GM19099 (cell line): ENCODE measurements around the gene CNST.

ENCODE experiments used
- POLR2A ChIP-seq: IDR thresholded peaks from 3 replicates; pipeline ENCODE4 v1.6.1; 2011; ENCODE audit warnings: low read depth; ENCODE audit not compliant: insufficient read length; ENCODE audit errors: extremely low read depth

CNST gene

DNA sequence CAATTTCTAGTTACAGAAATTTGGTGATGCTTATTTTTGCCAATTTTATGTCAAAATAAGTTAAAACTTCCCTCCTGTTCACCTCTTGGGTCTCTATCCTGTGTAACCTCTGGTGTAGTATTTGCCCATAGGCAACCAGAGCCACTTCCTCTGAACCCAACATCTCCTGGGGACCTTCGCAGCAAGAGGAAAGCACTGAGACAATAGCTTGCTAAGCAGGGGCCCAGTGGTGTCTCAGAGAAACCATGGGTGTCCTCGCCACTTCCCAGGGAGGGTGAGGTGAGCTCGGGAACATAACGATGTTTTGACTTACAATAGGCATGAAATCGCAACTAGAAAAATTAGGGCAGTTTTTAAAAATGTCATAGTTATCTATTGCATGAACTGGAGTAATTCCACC lies 101.5 kb downstream of the CNST start:
- TF ChIP-seq POLR2A, result no peak

DNA sequence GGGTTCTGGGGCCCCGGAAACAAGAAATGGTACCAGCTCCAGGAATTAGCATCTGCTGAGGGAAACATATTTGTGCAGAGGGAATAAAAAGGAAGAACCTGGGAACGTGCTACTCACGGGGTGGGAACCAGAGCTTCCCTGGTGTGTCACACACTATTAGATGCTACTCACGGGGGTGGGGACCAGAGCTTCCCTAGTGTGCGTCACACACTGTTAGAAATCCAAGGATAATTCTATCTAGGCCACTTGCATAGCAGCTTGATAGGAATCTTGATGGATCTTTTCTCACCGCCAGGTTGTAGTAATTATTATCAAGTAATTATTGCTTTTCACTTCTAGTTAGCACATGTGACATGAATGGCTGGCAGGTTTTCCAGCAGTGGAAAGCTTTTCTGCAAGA lies 103.4 kb downstream of the CNST start:
- no peak for TF ChIP-seq POLR2A

DNA sequence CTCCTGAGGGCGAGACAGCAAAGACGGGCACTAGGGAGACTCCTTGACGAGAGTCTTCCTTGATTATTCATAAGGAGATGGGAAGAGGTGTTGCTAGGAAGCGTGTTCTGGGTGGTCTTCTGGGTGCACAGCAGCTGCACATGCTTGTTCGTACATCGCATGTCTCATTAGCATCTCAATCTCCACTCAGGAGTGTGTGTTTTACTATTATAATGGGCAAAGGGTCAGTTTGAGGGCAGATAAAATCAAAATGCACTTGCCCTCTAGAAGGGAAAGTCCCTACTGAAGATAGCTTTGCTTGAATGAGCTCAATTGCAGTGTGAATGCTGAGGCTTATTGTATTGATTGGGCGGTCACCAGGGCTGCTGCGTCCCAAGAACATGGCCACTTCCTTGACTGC lies 107.8 kb downstream of the CNST start:
- no peak for TF ChIP-seq POLR2A

DNA sequence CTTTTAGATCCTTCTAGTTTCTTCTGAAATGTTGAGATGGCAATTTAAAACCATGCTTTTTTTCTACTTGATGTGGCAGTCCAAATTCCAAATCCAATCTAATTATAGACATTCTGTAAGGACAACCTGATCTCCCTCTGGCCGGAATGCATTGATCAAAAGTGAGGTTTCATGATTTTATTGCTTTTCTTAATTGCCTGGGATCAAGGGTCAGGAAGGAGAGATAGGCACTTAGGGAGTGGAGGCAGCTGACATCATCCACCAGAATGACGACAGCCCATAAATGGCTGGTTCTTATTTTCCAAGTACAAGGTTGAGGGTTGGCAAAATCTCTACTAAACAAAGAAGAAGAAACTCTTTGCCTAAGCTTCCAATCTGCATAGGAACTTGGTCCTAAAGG lies 111.6 kb downstream of the CNST start:
- no peak for TF ChIP-seq POLR2A

DNA sequence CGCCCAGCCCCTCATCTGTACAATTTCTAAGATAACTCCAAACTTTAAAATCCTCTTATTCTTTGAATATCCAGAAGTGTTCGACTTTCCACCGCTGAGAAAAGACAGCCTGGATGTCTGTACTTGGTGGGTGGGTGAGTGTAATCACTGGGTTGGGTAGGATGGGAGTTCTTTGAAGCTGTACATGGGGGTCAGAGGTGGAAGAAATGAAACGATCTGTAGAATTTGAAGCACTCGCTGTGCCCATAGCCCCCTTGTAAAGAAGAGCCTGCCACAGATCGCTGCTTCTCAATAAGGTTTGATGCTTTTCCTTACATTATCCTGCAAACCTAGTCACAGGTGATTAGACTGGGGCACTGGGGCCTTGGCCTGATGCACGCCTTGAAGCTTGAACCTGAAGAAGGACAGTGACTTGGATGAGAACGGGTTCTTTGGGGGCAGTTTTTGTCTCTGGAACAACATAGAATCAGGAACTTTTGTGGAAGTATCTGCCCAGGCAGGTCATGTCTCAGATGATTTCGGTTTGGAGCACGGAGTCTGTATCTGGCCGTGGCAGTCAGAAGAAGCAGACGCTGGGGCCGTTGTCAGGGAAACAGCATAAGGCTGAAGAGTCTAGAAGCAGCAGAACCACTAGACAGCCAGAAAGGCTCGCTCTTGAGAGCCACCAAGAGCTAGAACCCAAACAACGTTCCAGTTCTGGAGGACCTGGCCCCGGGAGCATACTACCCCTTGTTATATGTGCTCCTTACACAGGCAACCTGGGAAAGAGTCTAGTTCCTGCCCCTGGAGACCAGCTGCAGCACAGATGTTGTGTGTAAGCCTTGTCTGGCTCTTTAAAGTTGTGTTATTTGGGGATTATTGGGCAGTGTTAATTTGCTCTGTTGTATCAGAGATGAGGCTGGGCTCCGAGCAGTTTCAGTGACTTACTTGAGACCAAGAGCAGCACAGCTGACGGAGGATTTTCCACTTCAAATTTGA lies 112.8 kb downstream of the CNST start:
- no peak for TF ChIP-seq POLR2A

DNA sequence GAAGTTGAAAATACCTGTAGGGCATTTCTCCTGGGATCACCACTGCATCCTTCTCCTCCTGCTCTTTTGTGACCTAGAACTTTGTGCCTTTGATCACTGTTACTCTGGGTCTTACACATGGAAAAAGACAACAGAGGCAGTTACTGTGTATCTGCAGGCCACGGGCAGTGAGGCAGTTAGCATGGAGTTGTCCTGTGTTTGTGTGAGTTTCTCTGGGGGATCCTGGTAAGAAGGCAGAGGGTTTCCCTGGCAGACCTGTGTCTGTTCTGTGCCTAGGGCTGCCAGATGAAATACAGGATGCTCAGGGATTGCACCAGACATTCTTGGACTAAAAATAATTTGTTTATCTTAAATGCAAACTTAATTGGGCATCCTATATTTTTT lies 113.5 kb downstream of the CNST start:
- TF ChIP-seq POLR2A, result no peak

DNA sequence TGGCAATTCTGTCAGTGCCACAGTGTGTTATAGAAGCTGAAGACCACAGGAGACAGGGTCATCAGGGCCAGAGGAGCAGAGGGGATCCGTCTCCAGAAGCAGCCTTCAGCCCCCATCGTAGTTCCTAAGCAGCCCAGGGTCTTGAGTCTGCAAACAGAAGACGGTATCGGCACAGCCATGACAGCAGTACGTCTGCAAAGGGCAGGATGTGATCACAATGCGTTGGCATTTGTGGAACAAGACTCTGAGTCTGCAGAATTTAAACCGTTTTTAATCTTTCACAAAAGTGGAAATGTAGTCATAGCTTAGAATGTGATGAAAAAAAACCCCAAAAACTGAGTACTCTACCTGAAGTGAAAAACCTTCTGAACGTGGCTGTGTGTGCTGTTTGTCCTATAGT lies 113.9 kb downstream of the CNST start:
- no peak for TF ChIP-seq POLR2A

DNA sequence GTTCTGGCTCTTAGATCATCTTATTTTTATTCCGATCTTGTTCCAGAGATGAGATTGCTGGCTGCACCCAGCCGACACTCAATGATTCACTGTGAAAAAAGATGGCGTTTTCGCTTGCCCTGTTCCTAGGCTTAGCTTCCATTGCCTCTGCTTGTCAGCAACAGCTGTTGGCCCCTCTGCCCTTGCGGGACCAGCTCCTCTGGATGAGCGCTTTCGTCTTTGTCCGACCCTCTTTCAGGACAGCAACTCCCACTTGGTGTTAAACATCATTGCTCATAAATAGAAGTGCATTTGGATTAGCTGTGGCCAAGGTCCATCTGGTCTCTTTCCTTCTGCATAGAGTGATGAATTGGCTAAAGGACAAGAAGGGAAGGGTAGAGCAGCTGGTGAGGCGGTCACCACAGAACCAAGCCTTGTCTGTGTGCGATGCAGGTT lies 114.5 kb downstream of the CNST start:
- TF ChIP-seq POLR2A, result no peak

DNA sequence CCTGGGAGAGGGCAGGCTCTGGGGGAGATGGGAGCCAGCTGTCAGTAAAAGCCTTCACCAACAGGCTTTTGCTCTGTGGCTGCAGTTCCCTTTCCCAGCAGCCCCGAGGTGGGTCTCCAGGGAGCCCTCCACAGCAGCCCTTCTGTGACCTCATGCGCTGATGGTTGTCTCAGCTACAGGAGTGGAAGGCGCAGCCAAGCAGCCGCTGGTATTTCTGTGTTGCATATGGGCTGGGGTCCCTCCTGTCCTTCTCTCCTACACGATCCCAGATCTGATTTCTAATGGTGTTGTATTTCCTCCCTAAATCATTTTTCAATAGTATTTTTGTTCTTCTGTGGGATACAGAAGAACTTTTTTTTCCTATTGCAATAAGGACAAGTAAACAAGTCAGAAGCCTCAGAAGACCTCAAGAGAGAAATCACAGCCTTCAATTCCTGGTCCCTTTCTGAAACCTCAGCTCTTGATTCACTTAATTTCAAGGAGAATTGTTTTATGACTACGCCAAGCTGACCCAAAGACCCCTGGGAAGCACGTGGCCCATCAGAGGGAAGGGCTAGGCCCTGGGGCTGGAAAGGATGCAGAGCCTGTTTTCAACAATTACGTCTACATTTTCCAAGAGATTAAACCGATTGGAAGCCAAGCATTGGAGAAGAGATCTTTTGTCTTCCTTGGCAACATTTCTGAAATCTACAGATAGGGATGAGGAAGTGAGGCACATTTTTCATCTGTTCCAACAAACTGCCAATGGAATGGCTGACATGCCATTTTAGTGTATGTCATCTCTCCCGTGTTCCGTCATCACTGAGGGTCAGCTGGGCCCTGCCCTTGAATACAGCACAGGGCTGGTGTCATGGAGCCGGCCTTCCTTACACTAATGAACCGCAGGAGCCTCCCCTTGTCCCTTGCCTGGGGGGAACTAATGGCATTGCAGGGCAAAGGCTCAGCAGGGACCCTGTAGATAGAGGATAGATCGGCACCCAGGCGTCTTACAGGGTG lies 115.9 kb downstream of the CNST start:
- no peak for TF ChIP-seq POLR2A

DNA sequence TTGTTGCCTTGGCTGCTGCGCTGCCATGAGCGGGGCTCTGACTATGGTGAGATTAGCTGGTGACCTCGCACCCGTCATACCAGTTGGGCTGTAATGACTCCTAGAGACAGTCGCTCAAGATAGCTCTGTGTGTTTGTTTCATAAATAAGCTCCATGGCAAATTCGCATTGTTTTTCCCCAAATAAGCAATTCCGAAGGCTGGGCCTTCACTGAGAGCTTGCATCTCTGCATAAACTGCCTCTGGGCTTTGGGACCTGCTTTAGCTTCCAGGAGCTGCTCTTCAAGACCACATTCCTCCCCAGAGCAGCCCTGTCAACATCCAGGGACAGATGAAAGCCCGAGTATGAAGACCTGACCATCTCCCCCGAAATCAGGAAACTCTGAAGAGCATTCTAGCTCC lies 117.3 kb downstream of the CNST start:
- TF ChIP-seq POLR2A, result no peak

DNA sequence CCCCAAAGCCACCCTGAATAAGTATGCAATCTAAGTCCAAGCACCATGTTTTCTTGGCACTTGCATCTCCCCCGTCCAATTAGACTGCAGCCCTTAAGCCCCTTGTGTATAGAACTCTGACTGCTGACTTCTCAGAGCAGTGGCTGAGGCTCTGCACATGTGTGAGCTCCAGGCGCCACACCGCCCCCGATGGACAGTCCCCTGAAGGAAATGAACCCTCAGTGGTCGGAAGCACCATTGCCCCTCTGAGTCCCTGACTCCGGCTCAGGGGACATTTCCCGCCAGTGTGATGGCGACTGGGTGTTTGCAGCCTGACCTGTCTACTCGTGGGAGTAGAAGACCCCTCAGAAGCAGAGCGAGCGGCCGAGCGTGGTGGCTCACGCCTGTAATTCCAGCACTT lies 120.7 kb downstream of the CNST start:
- no peak for TF ChIP-seq POLR2A

DNA sequence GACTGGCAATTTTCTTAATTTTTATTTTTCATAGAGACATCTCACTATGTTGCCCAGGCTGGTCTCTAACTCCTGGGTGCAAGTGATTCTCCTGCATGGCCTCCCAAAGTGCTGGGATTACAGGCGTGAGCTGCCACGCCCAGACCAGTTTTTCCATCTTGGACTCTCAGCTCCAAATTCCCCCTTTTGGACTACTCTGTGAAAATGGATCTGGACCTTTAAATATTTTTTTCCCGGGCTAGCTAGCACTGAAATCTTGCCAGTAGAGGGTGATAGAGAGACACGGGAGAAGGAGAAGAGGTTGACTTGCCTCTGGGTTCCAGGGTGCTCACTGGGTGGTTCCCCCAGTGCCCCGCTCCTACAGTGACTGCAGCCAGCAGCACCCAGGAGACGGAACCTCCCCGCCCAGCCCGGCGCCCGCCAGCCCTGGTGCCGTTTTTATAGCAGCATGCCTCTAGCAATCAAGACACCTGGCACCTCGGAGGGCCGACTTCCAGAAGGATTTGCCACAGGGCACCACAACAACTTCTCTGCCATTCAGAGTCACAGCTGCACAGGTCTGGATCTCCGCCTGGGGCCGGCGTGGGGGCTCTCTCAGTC lies 123.3 kb downstream of the CNST start:
- TF ChIP-seq POLR2A, result no peak

DNA sequence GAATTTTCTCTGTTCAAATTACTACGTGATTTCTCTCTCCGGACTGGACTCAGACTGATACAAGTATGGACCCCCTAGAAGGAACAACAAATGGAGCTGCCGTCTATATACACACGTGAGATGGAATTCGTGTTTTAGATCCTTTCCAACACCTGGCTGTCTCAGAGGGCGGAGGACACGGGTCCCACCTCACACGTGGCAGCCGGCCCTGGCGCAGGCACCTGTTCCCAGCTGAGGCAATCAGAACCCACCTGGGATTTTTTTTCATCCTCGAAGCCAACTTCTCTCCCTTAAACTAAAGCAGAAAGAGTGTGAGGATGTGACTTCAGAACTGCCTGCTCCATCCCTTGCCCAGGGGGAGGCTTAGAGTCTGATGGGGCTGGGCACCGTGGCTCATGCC lies 123.8 kb downstream of the CNST start:
- no peak for TF ChIP-seq POLR2A

DNA sequence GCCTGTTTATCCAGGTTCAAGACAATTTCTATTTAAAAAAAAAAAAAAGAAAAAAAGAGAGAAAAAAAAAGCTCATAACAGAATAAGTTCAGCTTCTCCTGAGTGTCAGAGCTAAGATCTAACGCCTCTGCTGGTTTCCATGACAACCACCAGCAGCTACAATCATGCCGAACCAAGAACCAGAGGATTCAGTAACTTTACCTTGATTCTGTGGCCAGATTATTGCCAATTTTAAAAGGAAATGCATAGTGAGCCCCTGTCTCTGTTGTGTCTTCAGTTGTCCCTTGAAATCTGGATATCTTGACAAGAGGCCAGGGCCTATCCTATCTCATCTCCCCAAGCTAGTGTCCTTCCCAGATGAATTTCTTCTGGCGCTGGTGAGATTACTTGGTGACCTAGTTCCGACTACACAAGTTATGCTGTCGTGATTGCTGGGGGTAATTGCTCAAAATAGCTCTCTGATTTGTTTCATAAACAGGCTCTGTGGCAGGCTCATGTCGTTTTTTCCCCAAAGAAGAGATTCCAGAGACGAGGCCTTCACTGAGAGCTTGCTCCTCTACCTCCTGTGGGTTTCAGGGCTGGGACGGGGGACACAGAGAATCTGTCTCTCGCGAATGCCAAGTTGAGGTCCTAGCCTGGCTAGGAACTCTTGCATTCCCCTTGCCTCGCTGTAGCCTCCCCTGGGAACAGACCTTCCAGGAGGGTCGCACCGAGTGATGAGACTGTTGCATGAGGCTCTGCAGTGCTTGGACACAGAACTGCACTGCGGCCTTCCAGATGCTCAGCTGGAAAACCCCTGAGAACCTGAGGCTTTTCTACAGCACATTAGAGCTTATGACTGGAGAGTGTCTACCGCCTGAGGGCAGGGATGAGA lies 125.6 kb downstream of the CNST start:
- no peak for TF ChIP-seq POLR2A
